Renal cortex interstitium (tissue), 11 donors: ENCODE data around the gene FOXO1. TPM values are rescaled to one million over a fixed set of nuclear protein-coding genes. Genes with fewer than 3 reads are reported as not detected.
"Not testable (repeated sequence)": the region's sequence is repeated elsewhere in the genome, so short reads cannot be mapped to it uniquely, and the experiment has no call there.

Source experiments
- DNase-seq, 11 donors: peaks; one replicate each; pipeline ENCODE4 v3.0.0-alpha.2; 2013; ENCODE audit warnings: low read depth in 9 of 11, low spot score in 4 of 11; ENCODE audit errors: extremely low read depth in 1 of 11
- polyA plus RNA-seq, 3 donors: library from polyadenylated mRNA; unstranded; fragments of 120-200 nt; gene quantifications; one replicate each; pipeline ENCODE4 v1.2.1, GENCODE V29; 2013; ENCODE audit not compliant: insufficient read length in 3 of 3

Gene FOXO1
- polyA plus RNA-seq, 3 donors: 13.2 to 18.0 (median 15.7) TPM

DNA sequence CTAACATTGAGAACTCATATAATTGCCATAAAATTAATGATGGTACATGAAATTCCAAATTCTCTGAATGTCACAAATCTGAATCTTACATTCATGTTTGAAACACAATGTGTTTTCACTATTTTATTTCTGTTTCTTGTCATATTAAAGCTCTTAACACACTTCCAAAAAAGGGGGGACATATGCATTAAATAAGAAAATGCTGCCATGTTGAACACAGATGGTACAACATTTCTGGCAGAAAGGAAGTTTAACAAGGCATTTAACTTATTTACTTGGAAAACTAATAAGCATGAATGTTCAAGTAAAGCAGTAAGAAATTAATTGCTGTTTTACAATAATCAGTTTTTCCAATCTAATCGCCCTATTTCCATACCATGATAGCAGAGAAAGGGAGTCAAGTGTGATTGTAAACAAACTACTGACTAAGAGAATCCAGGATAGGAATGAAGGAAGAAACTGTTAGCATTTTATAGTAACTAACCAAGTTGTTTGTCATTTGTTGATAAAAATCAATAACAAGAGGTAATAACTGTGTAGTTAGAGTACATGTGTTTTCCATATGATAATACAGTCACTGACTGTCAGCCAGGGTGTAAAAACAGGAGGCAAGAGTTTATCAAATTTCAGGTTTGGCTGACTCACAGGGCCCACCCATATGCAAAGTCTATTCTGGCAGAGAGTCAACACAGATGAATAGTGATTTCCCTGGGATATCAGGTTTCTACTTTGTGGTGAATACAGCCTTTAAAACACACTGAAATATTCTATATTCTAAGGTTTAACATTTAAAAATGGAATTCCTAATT lies 5.7 kb upstream of the FOXO1 start:
- DNase-seq: no peak

DNA sequence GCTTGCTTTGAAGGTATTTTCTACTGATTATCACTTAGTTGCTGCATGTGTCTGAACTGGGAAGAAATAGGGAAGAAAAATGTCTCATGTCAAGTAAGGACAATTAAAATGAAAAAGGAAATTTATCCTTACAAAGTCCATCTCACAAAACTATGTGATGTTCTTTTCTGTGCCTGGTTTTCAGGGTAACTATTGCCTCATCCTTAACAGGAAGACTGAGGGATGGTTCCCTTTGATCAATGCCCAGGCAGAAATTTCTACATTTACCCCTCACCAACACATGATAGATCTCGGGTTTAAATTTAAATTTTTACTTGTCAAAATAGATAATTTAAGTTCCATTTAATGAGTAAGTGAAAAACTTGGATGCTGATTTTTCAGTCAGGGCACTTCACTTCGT lies 3.9 kb upstream of the FOXO1 start:
- DNase-seq: no peak

GRCh38 chr13:40668335-40668734 lies 1.9 kb upstream of the FOXO1 start:
- no peak for DNase-seq

GRCh38 chr13:40667622-40667978 lies 1.2 kb upstream of the FOXO1 start:
- no peak for DNase-seq

DNA sequence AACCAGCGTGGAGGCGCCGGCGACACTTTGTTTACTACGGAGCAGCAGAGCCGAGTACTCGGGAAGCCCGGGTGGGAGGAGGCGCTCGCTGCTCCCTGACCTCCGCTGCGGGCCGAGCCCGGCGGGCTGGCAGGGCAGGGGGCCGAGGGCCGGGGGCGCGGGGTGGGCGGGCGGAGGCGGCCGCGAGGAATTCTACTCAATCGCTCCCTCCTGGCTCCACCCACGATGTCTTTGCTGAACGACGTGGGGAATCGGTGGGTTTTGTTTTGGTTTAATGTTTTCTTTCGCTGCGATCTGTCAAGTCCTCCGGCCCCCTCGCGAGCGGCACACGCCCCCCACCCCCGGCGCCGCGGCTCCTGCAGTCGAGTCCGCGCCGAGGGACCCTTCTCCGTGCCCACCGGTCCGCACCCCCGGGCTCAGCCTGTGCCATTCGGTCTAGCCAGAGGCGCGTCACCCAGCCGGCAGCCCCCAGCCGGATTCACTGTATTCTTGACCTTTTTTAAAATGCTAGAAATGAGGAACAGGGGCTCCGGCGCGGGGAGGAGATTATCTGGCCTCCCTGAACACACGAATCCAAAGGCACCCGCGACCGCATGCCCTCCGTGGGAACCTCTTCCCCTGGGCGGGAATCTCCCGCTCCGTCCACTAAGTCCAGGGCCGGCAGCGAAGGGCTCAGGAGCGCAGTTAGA lies 636 bp upstream of the FOXO1 start:
- peak in 4 of 11 donors; percentile 29 to 55 (median 38) for DNase-seq

- no peak for DNase-seq
Observed at GRCh38 chr13:40665126-40666044, 1.1 kb downstream of the FOXO1 start.

- DNase-seq: peak in 1 of 11 donors; percentile 37
Observed at GRCh38 chr13:40664350-40665125, 1.9 kb downstream of the FOXO1 start.

GRCh38 chr13:40664100-40664349 lies 2.4 kb downstream of the FOXO1 start:
- not testable (repeated sequence) for DNase-seq

DNA sequence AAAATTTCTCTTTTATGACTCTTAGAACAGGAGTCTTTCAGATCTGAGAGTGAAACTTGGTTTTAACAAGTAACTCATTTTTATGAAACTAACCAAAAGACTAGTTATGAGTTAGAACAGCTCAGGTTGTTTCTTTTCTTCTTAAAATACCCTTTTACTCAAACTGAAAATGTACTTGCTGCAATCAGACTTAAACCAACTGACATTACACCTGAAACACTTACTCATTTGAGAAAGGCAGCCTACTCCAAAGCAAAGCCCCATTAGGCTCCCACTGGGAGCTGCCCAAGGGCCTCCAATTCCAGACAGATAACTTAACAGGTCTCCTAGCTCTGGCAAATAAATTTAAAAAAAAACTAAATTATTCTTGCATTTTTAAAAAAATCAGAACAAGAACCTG lies 3.6 kb downstream of the FOXO1 start:
- DNase-seq: no peak

DNA sequence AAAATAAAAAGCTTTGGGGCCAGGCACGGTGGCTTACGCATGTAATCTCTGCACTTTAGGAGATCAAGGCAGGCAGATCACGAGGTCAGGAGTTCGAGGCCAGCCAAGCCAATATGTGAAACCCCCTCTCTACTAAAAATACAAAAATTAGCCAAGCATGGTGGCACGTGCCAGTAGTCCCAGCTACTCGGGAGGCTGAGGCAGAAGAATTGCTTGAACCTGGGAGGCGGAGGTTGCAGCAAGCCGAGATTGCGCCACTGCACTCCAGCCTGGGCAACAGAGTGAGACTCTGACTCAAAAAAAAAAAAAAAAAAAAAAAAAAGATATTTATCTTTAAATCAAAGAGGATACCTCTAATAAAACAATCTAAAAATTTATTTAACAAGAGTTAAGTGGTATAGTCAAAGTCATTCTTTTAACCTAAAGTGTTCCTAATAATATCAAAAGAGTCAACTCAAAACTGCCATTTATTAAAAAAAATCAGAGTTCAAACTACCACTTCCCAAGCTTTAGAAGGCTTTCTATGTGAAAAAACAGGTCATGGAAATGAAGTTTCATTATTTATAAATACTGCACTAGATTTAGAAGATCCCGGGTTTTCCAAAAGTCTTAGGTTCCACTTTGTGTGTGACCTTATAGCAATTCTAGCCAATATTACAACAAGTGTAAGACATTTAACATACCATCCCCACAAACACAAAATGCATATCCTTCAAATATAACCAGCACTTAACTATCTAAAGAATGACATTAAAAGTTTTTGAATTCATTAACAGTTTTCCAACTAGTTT lies 4.4 kb downstream of the FOXO1 start:
- no peak for DNase-seq

GRCh38 chr13:40660692-40661091 lies 5.7 kb downstream of the FOXO1 start:
- no peak for DNase-seq

- no peak for DNase-seq
Observed at GRCh38 chr13:40660141-40660664, 6.2 kb downstream of the FOXO1 start.

GRCh38 chr13:40657951-40658350 lies 8.5 kb downstream of the FOXO1 start:
- DNase-seq: no peak

DNA sequence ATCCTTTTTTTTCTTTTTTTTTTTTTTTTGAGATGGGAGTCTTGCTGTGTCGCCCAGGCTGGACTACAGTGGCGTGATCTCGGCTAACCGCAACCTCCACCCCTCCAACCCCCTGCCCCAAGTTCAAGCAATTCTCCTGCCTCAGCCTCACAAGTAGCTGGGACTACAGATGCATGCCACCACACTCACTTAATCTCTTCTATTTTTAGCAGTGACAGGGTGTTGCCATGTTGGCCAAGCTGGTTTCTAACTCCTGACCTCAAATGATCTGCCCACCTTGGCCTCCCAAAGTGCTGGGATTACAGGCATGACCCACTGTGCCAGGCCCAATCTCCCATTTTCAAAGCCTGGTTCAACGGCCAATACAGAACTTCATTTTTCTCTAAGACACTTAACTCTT lies 9.1 kb downstream of the FOXO1 start:
- no peak for DNase-seq

DNA sequence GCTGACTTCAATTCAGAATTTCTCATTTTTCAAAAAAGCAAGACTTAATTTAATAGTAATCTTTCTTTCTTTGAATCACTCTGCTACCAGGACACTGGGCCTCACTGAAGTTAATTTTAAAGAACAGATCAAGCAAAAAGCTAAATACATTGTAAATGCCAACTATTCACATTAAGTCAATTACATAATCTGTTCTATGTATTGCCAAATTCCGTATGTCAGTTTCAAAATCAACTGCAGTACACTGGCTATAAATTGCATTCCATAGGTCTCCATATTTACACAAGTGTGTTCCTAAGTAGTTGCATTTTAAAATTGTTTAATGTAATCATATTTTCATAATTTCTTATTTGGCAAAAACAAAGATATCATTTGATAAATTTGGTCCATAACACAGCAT lies 10.1 kb downstream of the FOXO1 start:
- DNase-seq: no peak

- no peak for DNase-seq
Observed at GRCh38 chr13:40653527-40654318, 12.7 kb downstream of the FOXO1 start.

GRCh38 chr13:40652588-40652940 lies 13.9 kb downstream of the FOXO1 start:
- no peak for DNase-seq
